IPS-20b (cell line): ENCODE data around the gene ISCU.
A peak's percentile ranks its signal among the peaks of the same experiment; 100 is the strongest.

ENCODE experiments used
- H3K27ac ChIP-seq: one replicate; pipeline ENCODE4 v1.5.1; 2013; ENCODE audit warnings: low read length
- H3K27me3 ChIP-seq: 2 replicates; pipeline ENCODE4 v1.6.1; 2013; ENCODE audit warnings: mild to moderate bottlenecking, low read length, inconsistent platforms; ENCODE audit not compliant: insufficient read depth
- H3K36me3 ChIP-seq: 2 replicates; pipeline ENCODE4 v1.6.1; 2013; ENCODE audit warnings: low read depth, mild to moderate bottlenecking, inconsistent platforms, low read length, moderate library complexity; ENCODE audit not compliant: insufficient read depth
- H3K4me1 ChIP-seq: 2 replicates; pipeline ENCODE4 v1.6.1; 2013; ENCODE audit warnings: mild to moderate bottlenecking, control low read depth, inconsistent platforms, low read length, moderate library complexity; ENCODE audit not compliant: insufficient read depth
- H3K4me3 ChIP-seq: 2 replicates; pipeline ENCODE4 v1.5.1; 2013; ENCODE audit warnings: mild to moderate bottlenecking, low read length, inconsistent platforms
- H3K9ac ChIP-seq: 2 replicates; pipeline ENCODE4 v1.6.1; 2013; ENCODE audit warnings: low read depth, mild to moderate bottlenecking, inconsistent platforms, low read length, moderate library complexity
- H3K9me3 ChIP-seq: 2 replicates; pipeline ENCODE4 v1.6.1; 2013; ENCODE audit warnings: mild to moderate bottlenecking, low read depth, low read length, inconsistent platforms; ENCODE audit not compliant: insufficient read depth

ISCU gene

DNA sequence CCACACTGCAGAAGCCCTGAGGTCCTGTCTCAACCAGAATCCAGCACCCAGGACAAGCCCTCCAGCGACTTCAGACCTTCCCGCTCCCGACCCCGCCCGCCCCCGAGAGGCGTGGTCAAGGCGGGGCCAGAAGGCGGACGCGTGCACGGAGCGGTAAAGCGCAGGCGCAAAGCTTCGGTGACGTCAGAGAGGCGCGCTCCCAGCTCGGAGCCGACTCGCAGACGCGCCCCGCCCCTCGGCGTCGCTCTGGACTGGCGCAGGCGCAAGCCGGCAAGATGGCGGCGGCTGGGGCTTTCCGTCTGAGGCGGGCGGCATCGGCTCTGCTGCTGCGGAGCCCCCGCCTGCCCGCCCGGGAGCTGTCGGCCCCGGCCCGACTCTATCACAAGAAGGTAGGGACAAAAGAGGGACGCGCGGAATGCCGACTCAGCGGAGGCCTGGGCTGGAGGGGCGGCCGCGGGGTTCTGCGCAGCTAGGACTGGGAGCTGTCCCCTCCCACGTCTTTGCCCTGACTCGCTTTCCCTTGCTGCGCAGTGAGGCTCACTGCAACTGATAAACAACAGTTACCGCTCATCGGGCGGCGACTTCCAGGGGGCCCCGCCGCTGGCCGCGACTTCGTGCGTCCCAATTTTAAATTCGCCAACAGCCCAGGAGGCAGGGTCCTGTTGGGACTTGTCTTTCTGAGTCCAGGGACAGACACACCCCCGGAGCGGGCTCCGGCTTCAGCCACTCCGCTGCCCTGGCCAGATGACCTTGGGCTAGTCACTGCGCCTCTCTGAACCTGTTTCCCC, at the start of gene ISCU:
Gene ISCU (plus strand): TSS at position 249 of the 788 bp plus-strand sequence. CDS start 27 bp downstream, at position 276.
- Histone ChIP-seq H3K27ac (peak within 1 kb of the TSS; percentile 94), H3K9ac (peak within 1 kb of the TSS; percentile 96), H3K4me3 (peak within 1 kb of the TSS; percentile 98), H3K9me3 (no peaks in the 10 kb centered on the region), H3K27me3 (no peaks in the 10 kb centered on the region), H3K4me1 (no peaks in the 10 kb centered on the region), H3K36me3 (peaks cover 47% of the 10 kb centered on the region)

DNA sequence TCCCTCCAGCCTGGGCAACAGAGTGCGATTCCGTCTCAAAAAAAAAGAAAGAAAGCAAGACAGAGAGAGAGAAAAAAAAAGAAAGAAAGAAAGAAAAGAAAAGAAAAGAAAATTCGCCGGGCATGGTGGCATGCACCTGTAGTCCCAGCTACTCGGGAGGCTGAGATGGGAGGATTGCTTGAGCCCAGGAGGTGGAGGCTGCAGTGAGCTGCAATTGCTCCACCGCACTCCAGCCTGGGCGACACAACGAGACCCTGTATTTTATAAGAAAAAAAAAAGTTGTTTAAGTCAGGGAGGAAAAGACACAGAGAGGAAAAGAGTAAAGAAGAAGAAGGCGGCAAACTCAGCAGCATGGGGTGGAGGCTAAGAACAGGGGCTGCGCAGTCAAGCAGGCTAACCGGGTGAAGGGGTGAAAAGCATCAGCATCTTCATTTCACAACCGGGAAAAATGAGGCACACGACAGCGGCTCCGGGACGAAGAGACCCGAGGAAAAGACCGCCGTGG, 47.9 kb upstream of the ISCU start:
- H3K4me3 ChIP-seq = peak overlapping the region; percentile 75
- H3K27me3 ChIP-seq = no peaks in the 10 kb centered on the region
- peaks cover 4% of the 10 kb centered on the region; the same call in 1 of the 2 replicates for H3K4me1 ChIP-seq
- H3K9me3 ChIP-seq = peaks cover 4% of the 10 kb centered on the region; the same call in 1 of the 2 replicates
- H3K9ac ChIP-seq = peak overlapping the region; percentile 65; the same call in 1 of the 2 replicates
- peaks cover 24% of the 10 kb centered on the region for H3K36me3 ChIP-seq
- no peak overlapping the region for H3K27ac ChIP-seq

DNA sequence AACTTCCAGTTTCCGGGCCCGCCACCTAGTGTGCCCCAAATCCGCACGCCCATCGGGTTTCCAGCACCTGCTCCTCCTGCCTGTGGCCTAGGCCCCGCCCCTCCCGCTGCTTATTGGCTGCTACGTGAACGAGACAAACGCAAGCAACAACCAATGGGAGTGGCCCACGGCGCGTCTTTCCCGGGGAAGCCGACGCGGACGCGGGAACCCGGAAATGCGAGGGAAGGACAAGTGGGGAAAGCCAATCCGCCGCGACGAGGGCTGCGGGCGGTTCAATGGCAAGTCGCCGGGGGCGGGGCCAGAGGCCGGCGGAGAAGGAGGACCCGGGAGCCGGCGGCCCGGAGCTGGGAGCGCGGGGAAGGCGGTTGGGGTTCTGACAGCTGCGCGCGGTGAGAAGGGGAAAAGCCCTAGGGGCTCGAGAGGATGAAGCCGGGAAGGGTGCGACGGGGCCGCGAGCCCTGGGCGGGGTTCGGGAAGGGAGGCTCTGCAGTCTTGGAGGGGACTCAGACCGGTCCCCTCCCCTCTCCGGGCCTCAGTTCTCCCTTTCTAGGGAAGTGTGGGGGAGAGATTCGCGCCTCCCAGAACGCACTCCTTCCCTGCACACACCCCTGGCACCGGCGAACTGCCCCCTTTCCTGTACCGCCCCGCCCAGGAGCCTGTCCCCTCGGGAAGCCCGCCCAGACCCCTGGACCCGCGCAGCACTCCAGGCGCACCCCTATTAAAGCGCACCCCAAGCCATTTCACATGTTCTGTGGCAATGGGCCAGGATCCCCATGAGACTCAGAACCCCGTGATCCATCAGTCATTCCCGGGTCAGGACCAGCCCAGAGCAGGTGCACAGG, 47.2 kb upstream of the ISCU start, which contains the start of gene FICD:
Gene FICD (plus strand): TSS at position 305 of the 842 bp plus-strand sequence. CDS start 1,696 bp downstream, outside the sequence.
- peak within 1 kb of the TSS; percentile 84 for H3K9ac ChIP-seq
- no peak within 1 kb of the TSS for H3K27ac ChIP-seq
- peak within 1 kb of the TSS; percentile 75 for H3K4me3 ChIP-seq
- H3K27me3 ChIP-seq = no peaks in the 10 kb centered on the region
- no peaks in the 10 kb centered on the region for H3K9me3 ChIP-seq
- H3K4me1 ChIP-seq = peaks cover 4% of the 10 kb centered on the region; the same call in 1 of the 2 replicates
- H3K36me3 ChIP-seq = peaks cover 31% of the 10 kb centered on the region

- peaks cover 4% of the 10 kb centered on the region; the same call in 1 of the 2 replicates for H3K4me1 ChIP-seq
- H3K9me3 ChIP-seq = no peaks in the 10 kb centered on the region
- H3K9ac ChIP-seq = peak overlapping the region; percentile 84; the same call in 1 of the 2 replicates
- H3K27me3 ChIP-seq = no peaks in the 10 kb centered on the region
- H3K4me3 ChIP-seq = peak overlapping the region; percentile 75
- H3K27ac ChIP-seq = no peak overlapping the region
- peaks cover 38% of the 10 kb centered on the region for H3K36me3 ChIP-seq
These were observed 46.5 kb upstream of the ISCU start for GRCh38 chr12:108515916-108516315.

DNA sequence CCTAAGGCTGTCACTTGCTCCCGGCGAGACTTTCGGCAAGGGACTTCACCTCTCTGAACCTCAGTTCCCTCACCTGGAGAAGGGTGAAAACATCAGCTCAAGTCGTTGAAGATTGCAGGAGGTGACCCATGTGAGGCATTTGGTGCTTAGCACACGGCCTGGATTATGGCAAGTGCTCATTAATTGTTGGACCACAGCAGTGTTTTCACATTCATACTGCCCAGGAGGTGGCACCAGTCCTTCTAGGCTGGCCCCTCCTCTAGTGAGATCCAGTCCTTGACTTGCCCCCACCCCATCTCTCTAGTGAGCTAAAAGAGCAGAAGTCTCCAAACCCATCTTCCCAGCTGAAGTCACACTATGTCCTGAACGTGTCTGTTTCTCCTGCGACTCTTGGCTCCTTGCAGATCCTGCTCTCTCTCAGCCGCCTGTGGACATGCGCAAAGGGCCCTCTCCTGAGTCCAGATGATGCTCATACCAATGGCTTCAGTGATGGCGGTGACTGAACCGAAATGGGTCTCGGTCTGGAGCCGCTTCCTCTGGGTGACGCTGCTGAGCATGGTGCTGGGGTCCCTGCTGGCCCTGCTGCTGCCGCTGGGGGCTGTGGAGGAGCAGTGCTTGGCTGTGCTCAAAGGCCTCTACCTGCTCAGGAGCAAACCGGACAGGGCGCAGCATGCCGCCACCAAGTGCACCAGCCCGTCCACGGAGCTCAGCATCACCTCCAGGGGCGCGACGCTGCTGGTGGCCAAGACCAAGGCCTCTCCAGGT, 45.7 kb upstream of the ISCU start:
- Histone ChIP-seq H3K9me3 (no peaks in the 10 kb centered on the region), H3K9ac (no peak overlapping the region), H3K4me1 (peaks cover 4% of the 10 kb centered on the region; the same call in 1 of the 2 replicates), H3K4me3 (peak overlapping the region; percentile 75; the same call in 1 of the 2 replicates), H3K27me3 (no peaks in the 10 kb centered on the region), H3K27ac (no peak overlapping the region), H3K36me3 (peaks cover 46% of the 10 kb centered on the region)

- H3K4me3 ChIP-seq = no peak overlapping the region
- no peak overlapping the region for H3K9ac ChIP-seq
- no peaks in the 10 kb centered on the region for H3K27me3 ChIP-seq
- no peak overlapping the region for H3K27ac ChIP-seq
- peaks cover 54% of the 10 kb centered on the region for H3K36me3 ChIP-seq
- H3K4me1 ChIP-seq = peaks cover 4% of the 10 kb centered on the region; the same call in 1 of the 2 replicates
- no peaks in the 10 kb centered on the region for H3K9me3 ChIP-seq
These were observed 44.9 kb upstream of the ISCU start for GRCh38 chr12:108517288-108518100.

GRCh38 chr12:108518101-108518715, 44.2 kb upstream of the ISCU start:
- Histone ChIP-seq H3K27me3 (no peaks in the 10 kb centered on the region), H3K27ac (no peak overlapping the region), H3K4me1 (peaks cover 4% of the 10 kb centered on the region; the same call in 1 of the 2 replicates), H3K36me3 (peaks cover 61% of the 10 kb centered on the region), H3K4me3 (no peak overlapping the region), H3K9me3 (no peaks in the 10 kb centered on the region), H3K9ac (no peak overlapping the region)

GRCh38 chr12:108518716-108519496, 43.5 kb upstream of the ISCU start:
- H3K27me3 ChIP-seq = no peaks in the 10 kb centered on the region
- H3K4me1 ChIP-seq = peaks cover 4% of the 10 kb centered on the region; the same call in 1 of the 2 replicates
- no peaks in the 10 kb centered on the region for H3K9me3 ChIP-seq
- no peak overlapping the region for H3K4me3 ChIP-seq
- H3K9ac ChIP-seq = no peak overlapping the region
- H3K36me3 ChIP-seq = peaks cover 68% of the 10 kb centered on the region
- H3K27ac ChIP-seq = no peak overlapping the region

DNA sequence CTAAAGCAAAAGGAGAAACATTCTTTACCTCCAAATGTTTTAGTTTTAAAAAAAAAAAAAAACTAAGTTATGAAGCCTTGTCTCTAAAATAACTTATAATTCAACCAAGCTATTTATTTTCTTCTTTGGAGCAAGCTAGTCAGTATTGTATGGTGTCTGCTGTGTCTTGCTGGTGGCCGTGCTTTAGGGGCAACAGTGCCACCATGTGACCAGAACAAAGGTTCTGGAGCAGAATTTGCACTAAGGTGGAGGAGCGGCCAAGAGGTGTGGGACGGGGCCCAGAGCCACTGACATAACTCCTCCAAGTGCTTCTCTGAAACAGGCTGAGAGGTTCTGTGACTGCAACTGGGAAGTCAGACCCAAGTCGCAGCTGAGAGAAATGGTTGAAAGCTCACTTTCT, 42.8 kb upstream of the ISCU start:
- Histone ChIP-seq H3K36me3 (peaks cover 75% of the 10 kb centered on the region), H3K9ac (no peak overlapping the region), H3K9me3 (no peaks in the 10 kb centered on the region), H3K27me3 (no peaks in the 10 kb centered on the region), H3K27ac (no peak overlapping the region), H3K4me3 (no peak overlapping the region), H3K4me1 (peaks cover 4% of the 10 kb centered on the region; the same call in 1 of the 2 replicates)
